ENCODE measurements around the gene RASGRP4.

DNA sequence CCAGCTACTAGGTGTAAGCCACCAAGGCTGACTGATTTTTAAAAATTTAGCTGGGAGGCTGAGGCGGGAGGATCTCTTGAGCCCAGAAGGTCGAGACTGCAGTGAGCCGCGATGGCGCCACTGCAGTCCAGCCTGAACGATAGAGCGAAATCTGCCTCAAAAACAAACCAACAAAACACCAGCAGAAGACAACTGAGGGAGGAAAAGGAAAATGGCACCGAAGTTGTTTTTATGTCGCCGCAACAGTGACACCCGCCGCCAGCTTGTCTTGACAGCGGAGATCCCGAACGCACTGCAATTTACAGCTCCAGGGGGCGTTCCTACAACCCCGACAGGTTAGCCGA is 23.4 kb downstream of the RASGRP4 start:
- TF ChIP-seq EZH2 (IDR thresholded peaks at IDR 0.05) (no peak), POLR2AphosphoS5 (IDR thresholded peaks at IDR 0.05; ENCODE audit: borderline replicate concordance, low read depth, low read length) (no peak)
